HG03196 (cell line): ENCODE data around the gene DGKI.

Experiments used
- ATAC-seq: cut with Tn5 transposase; IDR thresholded peaks from one replicate; pipeline ENCODE4 v1.9.1; 2021; ENCODE audit not compliant: unreplicated experiment

The DGKI gene

DNA sequence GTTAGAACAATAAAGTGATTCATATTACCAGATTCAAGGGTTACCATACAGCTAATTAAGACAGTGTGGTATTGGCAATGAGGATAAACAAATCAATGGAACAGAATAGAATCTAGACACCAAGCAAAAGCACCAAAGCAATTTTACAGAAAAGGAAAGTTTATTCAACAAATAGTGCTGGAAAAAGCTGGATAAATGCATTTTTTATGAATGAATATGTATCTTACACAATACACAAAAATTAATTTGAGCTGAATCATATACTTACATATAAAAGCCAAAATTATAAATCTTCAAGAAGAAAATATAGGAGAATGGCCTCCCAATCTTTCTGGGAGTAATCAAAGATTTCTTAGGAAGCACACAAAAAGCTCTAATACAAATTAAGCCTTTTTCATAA, 282.8 kb downstream of the DGKI start:
- no peak for ATAC-seq

DNA sequence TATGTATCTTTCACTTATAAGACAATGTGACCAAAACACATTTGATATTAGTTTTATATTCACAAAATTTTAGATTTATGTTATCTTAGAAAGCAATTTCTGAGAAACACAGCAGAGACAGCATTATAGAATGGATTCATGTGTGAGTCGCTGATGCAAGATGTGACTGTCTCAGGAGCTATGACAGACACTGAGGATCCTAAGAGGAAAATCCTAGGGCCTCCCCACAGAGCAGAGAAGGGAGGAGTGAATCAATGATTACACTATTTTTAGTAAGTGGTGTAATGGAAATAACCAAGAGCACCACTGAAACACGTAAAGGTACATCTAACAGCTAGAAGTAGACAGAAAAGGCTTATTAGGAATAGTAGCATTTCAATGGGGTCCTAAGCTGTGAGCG, 299.3 kb downstream of the DGKI start:
- ATAC-seq = no peak

DNA sequence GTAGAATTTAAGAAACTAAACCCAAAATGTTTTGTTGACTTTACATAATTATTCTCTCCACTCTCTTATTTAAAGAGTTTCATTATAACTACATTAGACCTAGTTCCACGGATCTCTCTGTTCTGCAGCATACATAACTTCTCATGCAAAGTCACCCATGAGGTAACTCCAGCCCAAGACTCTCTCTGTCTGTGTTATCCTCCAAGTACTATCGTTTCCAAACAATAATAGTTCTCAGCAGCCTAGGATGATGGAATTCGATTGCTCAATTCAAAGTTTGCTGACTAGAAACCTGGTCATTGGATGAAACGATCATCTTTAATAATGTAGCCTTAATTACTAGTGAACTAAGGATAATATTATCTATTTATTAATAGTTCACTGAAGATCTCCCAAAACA, 300.1 kb downstream of the DGKI start:
- ATAC-seq = no peak

DNA sequence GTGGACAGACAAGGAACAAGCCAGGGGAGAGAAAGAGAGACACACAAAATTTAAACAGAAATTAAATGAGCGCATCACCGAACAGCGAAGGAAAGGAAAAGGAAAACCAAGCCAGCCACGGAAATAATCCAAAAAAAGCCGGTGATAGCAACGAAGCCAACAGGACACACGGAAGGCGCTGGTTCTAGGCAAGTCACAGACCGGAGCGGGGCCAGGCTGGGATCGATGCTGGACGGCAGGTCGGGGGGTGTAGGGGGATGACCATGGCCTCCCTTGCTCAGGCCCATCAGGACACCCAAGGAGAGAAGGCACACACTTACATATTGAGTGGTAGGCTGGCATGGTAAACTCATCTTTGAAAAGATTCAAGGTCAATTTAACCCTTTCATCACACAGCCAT, 300.8 kb downstream of the DGKI start:
- no peak for ATAC-seq

DNA sequence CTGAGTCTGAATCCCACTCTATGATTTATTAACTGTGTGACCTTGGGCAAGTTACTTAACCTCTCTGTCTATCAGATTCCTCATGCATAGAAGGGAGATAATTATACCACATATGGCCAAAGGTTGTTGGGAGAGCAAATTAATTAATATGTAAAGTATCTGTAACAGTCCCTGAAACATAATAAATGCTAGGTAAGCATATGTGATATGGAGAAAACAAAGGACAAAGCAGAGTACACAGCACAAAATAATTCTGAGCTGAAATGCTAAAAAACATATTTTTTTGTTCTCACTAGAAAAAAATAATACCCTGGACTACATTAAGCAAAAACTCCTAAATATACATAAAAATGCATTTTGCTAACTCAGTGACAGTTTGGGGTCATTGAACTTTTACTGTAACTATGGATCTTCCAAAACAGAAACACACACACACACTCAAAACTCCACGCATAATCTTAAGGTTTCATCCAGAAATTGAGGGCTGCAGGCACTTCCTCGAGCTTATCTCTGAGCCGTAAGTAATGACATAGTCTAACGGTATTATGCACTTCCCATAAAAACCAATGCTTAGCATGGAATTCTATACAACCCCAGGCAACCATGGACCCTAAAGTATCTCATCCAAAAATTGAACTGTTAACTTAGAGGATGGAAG, 301.6 kb downstream of the DGKI start:
- ATAC-seq = no peak

DNA sequence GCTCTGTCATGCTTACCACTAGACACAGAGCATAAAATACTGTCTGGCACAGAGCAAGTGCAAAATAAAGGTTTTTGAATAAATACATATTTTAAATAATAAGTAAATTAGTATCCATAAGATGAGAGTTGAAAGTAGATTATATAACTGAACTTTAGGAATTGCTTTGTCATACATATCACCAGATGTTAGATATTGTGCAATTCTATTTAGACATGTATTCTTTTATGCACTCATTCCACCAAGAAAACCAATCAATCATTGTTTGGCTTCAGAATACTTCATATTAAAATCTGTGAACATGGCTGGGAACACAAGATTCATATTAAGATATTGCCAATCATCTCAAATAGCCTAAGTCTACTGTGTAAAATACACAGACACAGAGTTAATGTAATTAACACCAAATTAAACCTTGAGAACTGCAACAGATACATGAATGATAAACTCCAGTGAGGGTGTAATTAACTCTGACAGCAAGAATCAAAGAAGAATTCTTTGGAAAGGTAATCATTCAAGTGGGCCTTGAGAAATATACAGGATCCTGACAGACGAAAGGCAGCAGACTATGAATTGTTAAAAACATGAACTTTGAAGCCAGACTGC, 302.2 kb downstream of the DGKI start:
- ATAC-seq = no peak

DNA sequence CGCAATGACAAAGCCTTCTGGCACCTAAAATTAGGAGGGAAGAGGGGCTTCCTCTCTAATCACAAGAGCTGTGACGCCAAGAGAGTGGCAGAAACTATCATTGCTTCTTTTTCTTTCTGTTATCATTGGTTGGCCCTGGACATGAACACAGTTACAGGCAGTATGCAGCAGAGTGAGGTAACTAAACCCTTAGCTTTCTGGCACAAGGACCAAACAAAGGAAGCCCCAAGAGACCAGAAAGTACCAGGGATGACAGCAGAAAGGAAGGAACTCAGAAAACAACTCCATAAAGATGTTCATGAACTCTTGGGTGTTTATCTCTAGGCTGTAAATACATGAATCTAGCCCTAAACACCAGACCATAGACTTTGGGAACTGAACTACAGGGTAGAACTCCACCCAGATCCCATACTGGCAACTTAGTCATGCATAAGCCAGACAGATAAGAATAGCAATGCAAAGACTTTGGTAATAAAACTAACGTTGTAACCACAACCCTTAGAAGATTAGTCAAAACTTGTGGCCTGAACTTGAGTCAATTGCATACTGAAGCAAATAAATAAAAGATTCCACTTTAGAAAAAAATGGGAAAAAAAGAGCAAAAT, 307.6 kb downstream of the DGKI start:
- ATAC-seq = no peak

DNA sequence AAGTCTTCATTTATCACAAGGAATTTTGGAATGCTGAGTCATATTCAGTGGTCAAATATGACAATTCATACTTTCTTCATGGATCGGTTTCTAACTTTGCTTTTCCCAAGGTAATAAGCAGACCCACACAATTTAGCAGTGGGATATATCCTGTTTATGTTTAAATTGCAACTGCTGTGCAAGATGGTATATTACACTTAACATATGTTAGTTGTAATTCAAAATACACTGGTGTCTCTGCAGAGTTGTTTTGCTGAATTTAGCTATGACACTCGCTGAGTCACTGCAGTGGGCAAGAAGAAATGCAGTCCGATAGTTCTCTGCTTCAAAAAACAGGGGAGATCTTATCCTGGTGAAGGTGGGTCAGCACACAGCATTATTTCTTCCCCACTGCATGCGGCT, 308.4 kb downstream of the DGKI start:
- ATAC-seq = no peak

DNA sequence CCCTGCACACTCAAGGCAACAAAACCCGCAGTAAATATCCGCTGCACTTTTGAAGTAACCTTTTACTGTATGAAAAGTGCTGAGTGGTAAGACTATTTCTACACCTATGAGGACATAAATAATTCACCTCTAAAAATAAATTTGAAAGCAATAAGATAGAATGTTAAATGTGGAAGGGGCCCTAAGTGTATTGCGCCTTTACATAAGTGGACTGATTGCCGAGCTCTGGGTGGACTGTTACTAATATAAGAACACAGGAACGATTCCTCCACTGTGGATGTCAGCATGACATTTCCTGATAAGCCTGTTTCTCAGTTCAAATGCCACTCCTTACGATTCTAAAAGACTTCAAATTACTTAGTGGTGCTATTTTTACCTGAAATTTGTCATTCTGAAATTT, 311.2 kb downstream of the DGKI start:
- no peak for ATAC-seq

DNA sequence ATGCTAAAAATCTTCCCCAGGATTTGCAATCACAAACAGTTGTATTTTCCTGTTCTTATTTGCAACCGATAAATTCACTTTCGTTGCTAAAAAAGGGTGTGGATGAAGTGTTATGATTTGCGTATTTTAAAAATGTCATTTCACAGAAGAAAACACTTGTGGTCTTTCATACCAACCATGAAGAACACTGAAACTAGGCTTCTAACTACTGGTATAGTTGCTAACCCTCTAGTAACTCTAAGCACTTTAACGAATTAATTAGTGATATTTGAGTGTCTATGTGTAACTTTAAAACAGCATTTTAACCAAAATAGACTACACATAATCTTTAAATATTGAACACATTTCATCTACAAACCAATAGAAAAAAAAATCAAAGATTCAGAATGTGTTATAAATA, 315.1 kb downstream of the DGKI start:
- ATAC-seq = no peak

DNA sequence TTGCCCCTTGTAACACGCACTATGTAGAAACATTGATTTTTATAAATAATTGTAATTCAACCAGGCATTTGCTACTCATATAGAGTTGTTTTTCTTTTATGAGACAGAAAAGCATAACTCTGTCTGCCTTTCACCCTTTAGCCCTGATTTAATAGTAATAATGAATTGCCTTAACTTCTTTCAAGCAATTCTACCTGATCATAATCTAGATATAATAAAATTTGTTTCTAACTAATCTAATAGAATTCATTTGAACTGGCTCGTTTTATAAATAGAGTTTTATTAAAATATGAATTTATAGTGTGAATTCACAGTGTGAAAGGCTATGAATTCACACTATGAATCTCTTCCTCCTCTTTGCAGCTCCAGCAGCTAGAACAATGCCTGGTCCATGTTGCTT, 319.1 kb downstream of the DGKI start:
- no peak for ATAC-seq

DNA sequence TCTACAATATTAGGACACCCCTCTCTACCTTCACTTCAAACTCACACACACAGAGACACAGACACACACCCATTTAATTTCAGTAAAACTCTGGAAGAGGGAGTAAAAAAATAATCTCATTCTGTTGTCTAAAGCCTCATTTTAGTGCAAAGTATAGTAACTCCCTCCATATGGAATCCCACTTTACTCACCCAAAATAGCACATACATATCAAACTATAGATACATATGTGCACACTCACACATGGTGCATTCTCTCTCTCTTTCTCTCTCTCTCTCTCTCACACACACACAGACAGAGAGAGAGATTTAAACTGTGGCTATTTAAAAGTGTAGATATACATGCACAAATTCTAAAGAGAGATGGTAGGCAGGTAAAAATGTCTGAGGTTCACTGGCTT, 323.6 kb downstream of the DGKI start:
- ATAC-seq = no peak

DNA sequence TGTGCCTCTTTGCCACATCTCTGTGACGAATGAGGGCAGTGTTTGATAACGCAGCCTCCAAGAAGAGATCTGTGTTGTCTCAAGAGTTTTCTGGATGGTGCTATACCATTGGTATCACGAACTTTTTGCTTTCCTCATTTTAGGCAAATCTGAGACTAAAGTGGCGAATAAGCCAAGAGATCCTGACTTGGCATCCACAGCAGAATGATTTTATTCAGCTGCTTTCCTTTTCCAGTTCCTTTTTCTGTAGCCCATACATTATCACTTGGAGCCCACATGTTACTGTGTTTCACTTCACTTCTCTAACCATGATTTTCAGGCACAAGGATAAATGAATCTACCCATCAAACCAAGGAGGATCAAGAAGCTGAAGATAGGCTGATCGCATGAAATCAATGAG, 325.3 kb downstream of the DGKI start:
- ATAC-seq = no peak

DNA sequence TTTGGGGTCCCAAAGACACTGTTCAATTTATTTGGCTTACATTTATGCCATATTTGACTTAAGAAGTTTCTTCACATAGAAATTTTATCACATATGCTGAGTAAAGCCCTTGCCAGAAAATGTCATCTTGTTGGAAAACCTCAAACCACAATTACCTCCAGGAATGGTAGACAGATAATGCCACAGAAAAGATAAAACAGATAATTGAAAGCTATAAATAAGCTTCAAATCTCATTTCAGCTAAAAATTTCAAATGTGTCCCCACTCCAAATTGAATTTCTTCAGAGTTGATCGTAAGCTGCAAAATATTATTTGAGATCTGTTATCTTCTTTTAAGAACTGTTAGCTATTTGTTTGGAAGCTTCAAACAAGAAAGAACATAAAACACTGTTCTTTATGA, 326.8 kb downstream of the DGKI start:
- no peak for ATAC-seq

DNA sequence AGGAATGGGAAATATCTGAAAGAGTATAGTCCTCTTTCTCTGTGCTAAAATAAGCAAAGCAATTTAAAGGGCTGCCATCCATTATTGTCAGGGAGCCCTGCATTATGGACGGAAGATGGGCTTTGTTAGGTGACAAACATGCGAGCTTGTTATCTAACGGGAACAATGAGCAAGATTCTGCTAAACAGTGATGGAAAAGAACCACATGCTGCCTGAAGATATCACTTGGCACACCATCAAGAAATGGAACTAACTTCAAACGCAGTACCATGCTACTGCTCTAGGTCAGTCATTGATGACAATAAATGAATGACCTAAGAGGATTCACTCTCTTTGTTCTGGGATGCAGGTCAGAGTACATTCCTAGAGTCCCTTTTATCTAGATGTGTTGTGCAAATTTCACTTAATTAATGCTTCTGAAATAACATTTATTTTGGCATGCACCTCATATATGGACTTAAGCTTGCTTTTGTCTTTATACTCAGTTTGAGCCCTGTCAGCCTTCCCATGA, 327.5 kb downstream of the DGKI start:
- no peak for ATAC-seq

DNA sequence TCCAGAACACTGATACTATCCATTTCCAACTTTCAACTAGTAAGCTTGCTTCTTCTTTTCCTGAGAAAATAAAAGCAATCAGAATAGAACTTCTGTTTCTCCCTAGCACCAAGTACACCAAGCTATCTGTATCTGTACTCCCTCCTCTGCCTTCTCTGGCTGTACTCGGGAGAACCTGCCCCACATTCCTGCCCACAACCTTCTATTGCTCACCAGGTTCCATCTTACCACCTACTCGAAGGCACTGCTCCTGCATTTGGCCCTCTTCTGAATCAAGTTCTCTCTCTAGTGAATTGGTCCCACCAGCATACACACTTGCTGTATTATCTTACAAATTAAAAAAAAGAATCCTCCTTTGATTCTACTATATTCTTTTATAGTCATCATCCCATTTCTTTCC, 333.7 kb downstream of the DGKI start:
- no peak for ATAC-seq

DNA sequence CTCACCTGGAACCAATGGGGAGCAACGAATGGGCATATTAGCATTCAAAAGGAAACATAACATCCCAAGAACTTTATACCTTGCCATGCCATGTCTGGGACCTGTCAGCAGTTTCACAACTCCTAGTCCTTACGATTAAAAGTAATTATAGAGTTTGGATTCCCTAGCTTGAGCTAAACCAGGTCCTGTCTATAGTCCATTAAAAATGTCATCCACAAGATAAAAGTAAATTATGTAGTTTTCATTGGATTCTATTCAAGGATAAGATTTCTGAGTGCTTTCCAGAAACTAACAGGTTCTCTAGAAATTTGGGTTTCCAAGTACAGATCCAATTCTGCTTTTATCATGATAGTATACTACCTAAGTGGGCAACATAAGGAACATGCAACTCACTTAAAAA, 339.7 kb downstream of the DGKI start:
- ATAC-seq = no peak

DNA sequence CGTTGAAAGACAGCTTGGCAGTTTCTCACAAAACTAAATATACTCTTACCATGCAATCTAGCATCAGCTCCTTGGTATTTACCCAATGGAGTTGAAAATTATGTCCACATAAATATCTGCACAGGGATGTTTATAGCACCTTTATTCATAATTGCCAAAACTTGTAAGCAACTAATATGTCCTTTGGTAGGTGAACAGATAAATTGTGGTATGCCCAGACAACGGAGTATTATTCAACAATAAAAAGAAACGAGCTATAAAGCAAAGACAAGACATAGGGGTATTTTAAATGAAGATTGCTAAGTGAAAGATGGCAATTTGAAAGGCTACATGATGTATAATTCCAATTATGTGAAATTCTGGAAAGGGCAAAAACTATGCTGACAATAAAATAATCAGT, 340.7 kb downstream of the DGKI start:
- no peak for ATAC-seq

DNA sequence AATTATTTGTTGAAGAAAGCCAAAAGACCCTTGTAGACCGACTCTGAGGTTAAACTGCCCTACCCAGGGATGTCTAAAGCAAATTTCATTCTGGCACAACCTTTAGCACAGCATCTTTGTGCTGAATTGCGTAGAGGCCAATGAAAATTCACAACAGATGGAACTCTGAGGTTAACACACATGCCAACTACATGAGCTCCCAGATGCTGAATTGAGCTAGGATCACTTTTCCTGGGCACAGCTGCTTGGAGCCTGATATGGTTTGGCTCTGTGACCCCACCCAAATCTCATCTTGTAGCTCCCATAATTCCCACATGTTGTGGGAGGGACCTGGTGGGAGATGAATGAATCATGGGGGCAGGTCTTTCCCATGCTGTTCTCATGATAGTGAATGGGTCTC, 345.2 kb downstream of the DGKI start:
- ATAC-seq = no peak

DNA sequence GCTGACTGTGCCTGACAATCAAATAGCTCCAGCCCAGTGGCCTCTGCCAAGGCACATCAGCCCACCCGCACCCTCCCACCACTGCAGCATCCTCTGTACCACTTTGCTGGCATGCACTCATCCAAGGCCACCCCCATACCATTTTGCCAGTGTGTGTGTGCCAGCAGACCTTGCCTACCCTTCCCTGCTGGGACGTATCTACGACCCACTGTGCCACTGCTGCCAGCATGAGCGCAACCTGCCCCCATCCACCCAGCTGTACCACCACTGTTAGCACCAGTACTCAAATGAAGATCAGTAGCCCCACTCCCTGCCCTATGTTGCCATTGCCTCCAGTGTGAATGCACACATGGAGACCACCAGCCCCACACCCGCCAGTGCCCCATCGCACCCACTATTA, 353.9 kb downstream of the DGKI start:
- no peak for ATAC-seq

DNA sequence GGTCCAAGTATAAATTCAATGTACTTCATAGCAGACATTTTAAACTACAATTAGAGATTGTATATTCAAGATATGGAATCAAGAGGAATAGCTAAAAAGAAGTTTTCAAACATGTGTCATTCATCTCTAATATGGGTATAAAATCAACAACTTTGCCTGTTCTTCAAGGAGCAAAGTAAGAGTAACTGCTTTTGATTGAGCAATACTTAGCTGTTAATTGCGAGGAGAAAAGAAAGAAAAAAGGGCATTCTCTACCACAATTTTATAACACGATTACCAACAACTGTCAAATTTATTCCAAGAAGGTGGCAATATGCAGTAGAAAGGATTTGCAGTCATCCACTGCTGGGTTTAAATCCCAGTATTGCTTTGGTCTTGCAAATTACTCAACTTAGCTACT, 356.9 kb downstream of the DGKI start:
- no peak for ATAC-seq

DNA sequence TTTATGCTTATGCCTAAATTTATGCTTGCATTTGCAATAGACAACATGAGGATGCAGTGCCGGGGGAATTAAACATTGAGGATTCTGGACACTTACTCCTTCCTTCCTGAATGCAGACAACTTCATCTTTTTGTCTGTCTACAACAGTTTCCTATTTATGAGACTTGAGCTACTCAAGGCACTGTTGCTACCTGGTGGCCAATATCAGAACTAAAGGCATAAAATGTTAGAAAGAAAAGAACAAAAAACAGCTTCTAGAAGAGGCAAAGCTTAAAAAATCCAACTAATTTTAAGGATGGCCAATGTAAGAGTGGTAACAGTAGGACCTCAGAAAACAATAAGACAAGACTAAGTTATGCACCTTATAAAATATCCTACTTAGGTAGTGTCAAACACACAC, 358.7 kb downstream of the DGKI start:
- no peak for ATAC-seq

DNA sequence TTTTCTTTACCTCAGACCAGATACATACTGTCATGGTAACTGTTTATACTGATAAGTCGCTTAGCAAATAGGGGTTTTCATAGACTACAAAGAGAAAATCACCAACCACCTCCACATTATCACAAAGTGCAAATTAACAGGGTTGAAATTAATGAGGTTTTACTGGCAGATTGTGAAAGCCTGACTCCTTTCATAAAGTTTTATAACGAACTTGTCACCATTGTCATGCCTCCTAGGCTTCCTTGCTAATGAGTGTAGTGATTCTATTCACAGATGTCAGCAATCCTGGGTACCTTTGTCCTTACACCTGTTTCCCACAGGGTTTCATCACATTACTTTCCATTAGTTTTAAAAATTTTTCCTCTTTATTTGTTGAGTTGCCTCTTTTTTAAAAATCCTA, 361.0 kb downstream of the DGKI start:
- ATAC-seq = no peak
